ENCODE measurements around the gene USH1G.

Gene USH1G

GRCh38 chr17:74945543-74945942, 22.5 kb upstream of the USH1G start:
- H3K4me1 ChIP-seq (ENCODE audit: insufficient read depth, poor library complexity, severe bottlenecking), result peaks cover 22% of the 10 kb centered on the region
- ATAC-seq (ENCODE audit: low read depth), result no peak
- no peak for DNase-seq (ENCODE audit: low spot score)
- TF ChIP-seq CTCF (IDR thresholded peaks at IDR 0.05; ENCODE audit: poor library complexity, severe bottlenecking), result no peak
- peak overlapping the region; percentile 90 for H3K27ac ChIP-seq (ENCODE audit: poor library complexity, severe bottlenecking)
- no peak overlapping the region for H3K4me3 ChIP-seq (ENCODE audit: severe bottlenecking)
- H3K9me3 ChIP-seq (ENCODE audit: severe bottlenecking), result no peaks in the 10 kb centered on the region
- no peaks in the 10 kb centered on the region for H3K36me3 ChIP-seq (ENCODE audit: low read depth)
- H3K27me3 ChIP-seq (ENCODE audit: insufficient read depth, poor library complexity, severe bottlenecking), result no peaks in the 10 kb centered on the region

- ATAC-seq (ENCODE audit: low read depth) (peak; percentile 97), DNase-seq (ENCODE audit: low spot score) (peak; percentile 99)
- Histone ChIP-seq H3K4me3 (ENCODE audit: severe bottlenecking) (no peak overlapping the region), H3K27ac (ENCODE audit: poor library complexity, severe bottlenecking) (peak overlapping the region; percentile 90), H3K4me1 (ENCODE audit: insufficient read depth, poor library complexity, severe bottlenecking) (peaks cover 16% of the 10 kb centered on the region), H3K27me3 (ENCODE audit: insufficient read depth, poor library complexity, severe bottlenecking) (no peaks in the 10 kb centered on the region), H3K36me3 (ENCODE audit: low read depth) (no peaks in the 10 kb centered on the region), H3K9me3 (ENCODE audit: severe bottlenecking) (no peaks in the 10 kb centered on the region)
- no peak for TF ChIP-seq CTCF (IDR thresholded peaks at IDR 0.05; ENCODE audit: poor library complexity, severe bottlenecking)
These were observed 20.9 kb upstream of the USH1G start for GRCh38 chr17:74943808-74944522.

DNA sequence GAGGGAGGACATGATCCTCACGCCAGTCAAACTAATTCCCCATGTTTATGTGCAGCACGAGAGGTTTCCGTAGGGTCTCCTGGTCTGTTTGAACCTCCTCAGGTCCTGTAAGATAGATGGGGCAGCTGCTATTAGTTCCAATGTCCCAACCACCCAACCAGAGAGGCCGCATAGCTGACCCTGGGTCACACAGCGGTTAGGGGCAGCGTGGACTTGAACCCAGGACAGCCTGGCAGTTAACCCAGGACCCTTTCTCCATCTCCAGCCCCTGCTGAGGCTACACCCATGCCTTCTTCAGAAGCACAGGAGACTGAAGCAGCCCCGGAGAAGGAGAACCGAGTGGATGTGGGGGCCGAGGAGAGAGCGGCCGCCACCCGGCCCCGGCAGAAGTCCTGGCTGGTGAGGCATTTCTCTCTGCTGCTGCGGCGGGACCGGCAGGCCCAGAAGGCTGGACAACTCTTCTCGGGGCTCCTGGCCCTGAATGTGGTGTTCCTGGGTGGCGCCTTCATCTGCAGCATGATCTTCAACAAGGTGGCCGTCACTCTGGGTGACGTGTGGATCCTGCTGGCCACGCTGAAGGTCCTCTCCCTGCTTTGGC, 18.2 kb upstream of the USH1G start:
- H3K4me1 ChIP-seq (ENCODE audit: insufficient read depth, poor library complexity, severe bottlenecking), result peaks cover 16% of the 10 kb centered on the region
- no peaks in the 10 kb centered on the region for H3K9me3 ChIP-seq (ENCODE audit: severe bottlenecking)
- peaks cover 16% of the 10 kb centered on the region for H3K27me3 ChIP-seq (ENCODE audit: insufficient read depth, poor library complexity, severe bottlenecking)

GRCh38 chr17:74939534-74939933, 16.5 kb upstream of the USH1G start:
- Histone ChIP-seq H3K27ac (ENCODE audit: poor library complexity, severe bottlenecking) (no peak overlapping the region), H3K27me3 (ENCODE audit: insufficient read depth, poor library complexity, severe bottlenecking) (peaks cover 28% of the 10 kb centered on the region), H3K9me3 (ENCODE audit: severe bottlenecking) (no peaks in the 10 kb centered on the region), H3K4me3 (ENCODE audit: severe bottlenecking) (no peak overlapping the region), H3K36me3 (ENCODE audit: low read depth) (no peaks in the 10 kb centered on the region), H3K4me1 (ENCODE audit: insufficient read depth, poor library complexity, severe bottlenecking) (peaks cover 12% of the 10 kb centered on the region)
- TF ChIP-seq CTCF (IDR thresholded peaks at IDR 0.05; ENCODE audit: poor library complexity, severe bottlenecking), result no peak
- no peak for DNase-seq (ENCODE audit: low spot score)
- no peak for ATAC-seq (ENCODE audit: low read depth)

More for the DNA sequence above, 18.2 kb upstream of the USH1G start:
- Histone ChIP-seq H3K4me3 (ENCODE audit: severe bottlenecking) (no peak overlapping the region), H3K27ac (ENCODE audit: poor library complexity, severe bottlenecking) (no peak overlapping the region), H3K36me3 (ENCODE audit: low read depth) (no peaks in the 10 kb centered on the region)
- ATAC-seq (ENCODE audit: low read depth) (no peak), DNase-seq (ENCODE audit: low spot score) (no peak)
- no peak for TF ChIP-seq CTCF (IDR thresholded peaks at IDR 0.05; ENCODE audit: poor library complexity, severe bottlenecking)

Measured in RWPE2 (cell line).